GM12892 (cell line): ENCODE data around the gene GAK.

ENCODE experiments used
- POLR2A ChIP-seq: IDR thresholded peaks from 2 replicates; pipeline ENCODE4 v1.6.1; 2011; ENCODE audit warnings: low read depth, low read length, control low read depth
- POLR2AphosphoS5 ChIP-seq: IDR thresholded peaks from 2 replicates; pipeline ENCODE4 v1.6.1; 2011; ENCODE audit warnings: low read depth, low read length, control low read depth

- TF ChIP-seq POLR2AphosphoS5: no peak
- no peak for TF ChIP-seq POLR2A
Observed at GRCh38 chr4:803884-804283, 128.2 kb downstream of the GAK start.
